GM19351 (cell line): ENCODE results near the gene TRMT6.

Experiments used
- ATAC-seq: cut with Tn5 transposase; IDR thresholded peaks from one replicate; pipeline ENCODE4 v1.9.1; 2021; ENCODE audit warnings: mild to moderate bottlenecking, moderate library complexity; ENCODE audit not compliant: unreplicated experiment

TRMT6 gene

GRCh38 chr20:5908981-5909380 lies 41.4 kb downstream of the TRMT6 start:
- no peak for ATAC-seq

- no peak for ATAC-seq
Observed at GRCh38 chr20:5900908-5901307, 49.4 kb downstream of the TRMT6 start.

DNA sequence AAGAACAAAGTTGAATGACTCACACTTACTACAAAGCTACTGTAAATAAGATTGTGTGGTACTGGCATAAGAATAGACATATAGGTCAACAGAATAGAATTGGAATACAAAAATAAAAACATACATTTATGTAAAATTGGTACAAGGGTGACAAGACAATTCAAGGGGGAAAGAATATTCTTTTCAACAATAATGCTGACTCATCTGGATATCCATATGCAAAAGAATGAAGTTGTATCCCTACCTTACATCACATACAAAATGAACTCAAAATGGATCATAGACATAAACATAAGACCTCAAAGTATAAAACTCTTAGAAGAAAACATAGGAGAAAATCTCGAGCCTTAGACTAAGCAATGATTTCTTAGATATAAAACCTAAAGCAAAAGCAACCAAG lies 50.9 kb downstream of the TRMT6 start:
- no peak for ATAC-seq

- ATAC-seq, result no peak
Observed at GRCh38 chr20:5895626-5896025, 54.7 kb downstream of the TRMT6 start.

- no peak for ATAC-seq
Observed at GRCh38 chr20:5893621-5894020, 56.7 kb downstream of the TRMT6 start.

DNA sequence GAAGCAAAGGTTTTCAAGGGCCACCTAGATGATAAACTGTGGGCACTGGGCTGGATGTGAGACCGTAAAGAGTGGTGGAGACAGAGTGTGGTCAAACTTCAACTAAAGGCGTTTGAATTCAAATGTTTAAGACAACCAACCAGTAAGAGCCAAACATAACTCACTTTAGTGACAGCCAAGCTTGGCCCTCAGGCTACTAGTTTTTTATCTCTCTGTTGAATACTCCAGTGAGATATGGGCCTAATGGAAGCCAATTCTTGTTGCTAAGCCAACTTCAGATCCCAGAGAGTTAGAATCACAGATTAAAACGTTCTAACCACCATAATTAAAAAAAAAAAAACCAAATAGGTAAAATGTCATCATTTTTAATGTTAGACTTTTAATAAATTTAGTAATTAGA lies 57.3 kb downstream of the TRMT6 start:
- ATAC-seq, result no peak

- ATAC-seq, result no peak
Observed at GRCh38 chr20:5890773-5891441, 59.4 kb downstream of the TRMT6 start.

DNA sequence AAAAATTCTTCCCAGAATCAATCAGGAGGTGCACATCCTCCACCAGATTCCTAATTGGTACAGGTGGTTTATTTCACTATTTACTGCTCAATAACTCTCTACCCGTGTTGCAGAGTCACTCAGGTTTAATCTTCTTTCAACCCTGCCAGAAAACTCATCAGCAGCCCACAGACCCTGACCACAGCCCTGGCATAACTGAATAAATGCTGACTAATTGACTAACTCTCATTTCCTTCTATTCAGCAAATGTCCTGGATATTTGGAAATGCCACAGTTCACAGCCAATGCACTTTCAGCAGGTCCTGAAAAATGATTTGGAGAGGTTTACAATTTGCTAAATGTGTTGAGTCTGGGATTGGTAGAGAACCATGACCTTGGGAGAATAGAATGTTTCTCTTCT lies 62.3 kb downstream of the TRMT6 start:
- ATAC-seq, result no peak

DNA sequence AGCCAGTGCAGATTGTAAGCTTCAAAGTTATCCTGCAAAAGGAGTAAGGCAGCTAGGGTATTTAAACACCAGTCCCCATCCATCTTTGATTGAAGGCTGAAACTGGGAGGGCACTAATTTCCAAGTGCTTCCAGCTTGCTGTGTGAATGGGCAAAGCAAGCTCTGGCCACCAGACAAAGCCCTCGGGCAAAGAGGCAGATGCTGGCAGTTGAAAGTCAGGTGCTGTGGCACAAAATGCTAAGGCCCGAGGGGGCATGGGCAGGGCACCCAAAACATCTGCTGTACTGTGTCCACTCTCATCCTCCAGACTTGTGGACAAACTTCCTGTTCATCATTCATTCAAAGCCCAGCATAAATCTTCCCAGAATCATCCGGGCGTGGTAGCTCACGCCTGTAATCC lies 62.9 kb downstream of the TRMT6 start:
- ATAC-seq, result no peak
